ENCODE results near the gene TEPSIN. TPM values are rescaled to one million over a fixed set of nuclear protein-coding genes. Genes with fewer than 3 reads are reported as not detected.
"Not testable (repeated sequence)": the region's sequence is repeated elsewhere in the genome, so short reads cannot be mapped to it uniquely, and the experiment has no call there.

TEPSIN gene
- total and polyA plus RNA-seq, 2 donors (not counting 3 experiments of a cell fraction or from before 2014, with no cell fraction given): 41.6 to 45.3 TPM

- Histone ChIP-seq H3K4me2 (ENCODE audit: insufficient read depth, low read length) (no peak overlapping the region), H3K4me3 (replicated peaks in 1 of 3; ENCODE audit: insufficient read depth in 1 of 3, low read depth in 1 of 3, low read length in 3 of 3) (no peak overlapping the region), H3K9me3 (replicated peaks; ENCODE audit: control insufficient read depth, insufficient read depth, low read length) (no peaks in the 10 kb centered on the region), H3K9me1 (replicated peaks; ENCODE audit: control insufficient read depth, extremely low read depth, insufficient read depth, low read length) (no peaks in the 10 kb centered on the region), H3K27me3 (ENCODE audit: control insufficient read depth in 2 of 2, insufficient read depth in 2 of 2, low read length in 2 of 2) (no peaks in the 10 kb centered on the region), H3K79me2 (ENCODE audit: control insufficient read depth, insufficient read depth, low read length) (no peaks in the 10 kb centered on the region), H3K36me3 (ENCODE audit: control insufficient read depth in 2 of 2, extremely low read depth in 1 of 2, insufficient read depth in 2 of 2, low read length in 2 of 2) (peaks cover 0 to 33% of the 10 kb centered on the region in 2 experiments), H3K4me1 (ENCODE audit: control insufficient read depth, extremely low read depth, insufficient read depth, low read length) (peaks cover 3% of the 10 kb centered on the region), H3K27ac (ENCODE audit: insufficient read depth, low read depth, low read length) (no peak overlapping the region), H2AFZ (ENCODE audit: low read depth, low read length) (no peak overlapping the region), H4K20me1 (replicated peaks; ENCODE audit: control insufficient read depth, extremely low read depth, insufficient read depth, low read length) (no peaks in the 10 kb centered on the region), H3K9ac (replicated peaks; ENCODE audit: extremely low read depth, insufficient read depth, low read length) (no peak overlapping the region)
- DNase-seq (ENCODE audit: low read depth, low spot score): no peak
- intact Hi-C loops (cut with micrococcal nuclease): no loop called here
- no peak for FAIRE-seq
- ChIA-PET CTCF (interaction anchor here (1.1 kb wide), 1 partner anchor 86 kb away, joined by 4 read pairs; no protein-coding TSS in a partner anchor), POLR2A (no interaction called here)
- no peak for TF ChIP-seq JUN (IDR thresholded peaks at IDR 0.05; ENCODE audit: borderline replicate concordance, insufficient read depth, insufficient read length, low read depth)
- TF ChIP-seq MAX (IDR thresholded peaks at IDR 0.05; ENCODE audit: insufficient read depth, insufficient read length): no peak
- no peak for TF ChIP-seq MYC (IDR thresholded peaks at IDR 0.05; ENCODE audit: low read depth, low read length)
- TF ChIP-seq POLR2AphosphoS5 (IDR thresholded peaks at IDR 0.05; ENCODE audit: insufficient read depth, low read depth, low read length): no peak
- TF ChIP-seq CTCF (IDR thresholded peaks at IDR 0.05; ENCODE audit: extremely low read depth in 1 of 2, insufficient read depth in 1 of 2, low read depth in 1 of 2, low read length in 2 of 2): no peak
- no peak for TF ChIP-seq FOS (IDR thresholded peaks at IDR 0.05; ENCODE audit: borderline replicate concordance, insufficient read depth, low read length)
- no peak for TF ChIP-seq POLR2A (IDR thresholded peaks at IDR 0.05; ENCODE audit: low read depth, low read length)
- no peak for TF ChIP-seq GATA2 (IDR thresholded peaks at IDR 0.05; ENCODE audit: insufficient read depth, insufficient read length, low read depth, low read length)
- no peak for TF ChIP-seq EZH2 (IDR thresholded peaks at IDR 0.05; ENCODE audit: borderline replicate concordance, low read depth, low read length, severe bottlenecking)
- BruUV-seq (replicated peaks): TSS peak; percentile 28
- dilution Hi-C loops (cut with MboI; ENCODE audit: extremely low pct_ligation_motif_present, low sequenced_read_pairs): no loop called here
Observed at GRCh38 chr17:81228420-81228819, 10.4 kb downstream of the TEPSIN start.

GRCh38 chr17:81227630-81228029 lies 11.2 kb downstream of the TEPSIN start:
- H4K20me1 ChIP-seq (replicated peaks; ENCODE audit: control insufficient read depth, extremely low read depth, insufficient read depth, low read length); POLR2A ChIA-PET; H3K9me3 ChIP-seq (replicated peaks; ENCODE audit: control insufficient read depth, insufficient read depth, low read length); H3K79me2 ChIP-seq (ENCODE audit: control insufficient read depth, insufficient read depth, low read length); H3K9ac ChIP-seq (replicated peaks; ENCODE audit: extremely low read depth, insufficient read depth, low read length); H3K4me1 ChIP-seq (ENCODE audit: control insufficient read depth, extremely low read depth, insufficient read depth, low read length); H3K27me3 ChIP-seq (ENCODE audit: control insufficient read depth in 2 of 2, insufficient read depth in 2 of 2, low read length in 2 of 2); H3K9me1 ChIP-seq (replicated peaks; ENCODE audit: control insufficient read depth, extremely low read depth, insufficient read depth, low read length); FAIRE-seq; DNase-seq (ENCODE audit: low read depth, low spot score); BruUV-seq (replicated peaks); intact Hi-C loops (cut with micrococcal nuclease); H3K4me2 ChIP-seq (ENCODE audit: insufficient read depth, low read length); H3K27ac ChIP-seq (ENCODE audit: insufficient read depth, low read depth, low read length); H2AFZ ChIP-seq (ENCODE audit: low read depth, low read length); H3K4me3 ChIP-seq (replicated peaks in 1 of 3; ENCODE audit: insufficient read depth in 1 of 3, low read depth in 1 of 3, low read length in 3 of 3); dilution Hi-C loops (cut with MboI; ENCODE audit: extremely low pct_ligation_motif_present, low sequenced_read_pairs): not testable (repeated sequence)
- CTCF ChIA-PET: interaction anchor here (1.1 kb wide), 1 partner anchor 85 kb away, joined by 7 read pairs; no protein-coding TSS in a partner anchor
- H3K36me3 ChIP-seq (ENCODE audit: control insufficient read depth in 2 of 2, extremely low read depth in 1 of 2, insufficient read depth in 2 of 2, low read length in 2 of 2): peaks cover 0 to 27% of the 10 kb centered on the region in 2 experiments

Data from endothelial cell of umbilical vein (primary cell).